KMS-11 (cell line): ENCODE results near the gene NDUFS6.

ENCODE experiments used
- H2AFZ ChIP-seq: fragments of 200-600 bp; sonication (generic); 2 replicates; pipeline ENCODE4 v1.6.1; 2016; ENCODE audit warnings: antibody characterized with exemption, mixed run types, low read depth
- H3K27ac ChIP-seq: fragments of 200-600 bp; sonication (generic); 2 replicates; pipeline ENCODE4 v1.6.1; 2016; ENCODE audit warnings: mild to moderate bottlenecking, mixed run types
- H3K27me3 ChIP-seq: fragments of 200-600 bp; sonication (generic); 2 replicates; pipeline ENCODE4 v1.6.1; 2017; ENCODE audit warnings: mild to moderate bottlenecking, low read depth, mixed run types, moderate library complexity; ENCODE audit not compliant: insufficient read depth
- H3K36me3 ChIP-seq: fragments of 200-600 bp; sonication (generic); 2 replicates; pipeline ENCODE4 v1.6.1; 2017; ENCODE audit warnings: mild to moderate bottlenecking, mixed run types; ENCODE audit not compliant: insufficient read depth
- H3K4me1 ChIP-seq: fragments of 200-600 bp; sonication (generic); 2 replicates; pipeline ENCODE4 v1.6.1; 2016; ENCODE audit warnings: mild to moderate bottlenecking, low read depth, mixed run types; ENCODE audit not compliant: poor library complexity, severe bottlenecking
- H3K4me2 ChIP-seq: fragments of 200-600 bp; sonication (generic); 2 replicates; pipeline ENCODE4 v1.7.0; 2016; ENCODE audit warnings: mild to moderate bottlenecking, mixed run types
- H3K4me3 ChIP-seq: fragments of 200-600 bp; sonication (generic); IDR thresholded peaks from 2 replicates; pipeline ENCODE4 v1.6.1; 2017; ENCODE audit warnings: low read depth, low read length, mixed read lengths; ENCODE audit not compliant: insufficient read depth
- H3K79me2 ChIP-seq: fragments of 200-600 bp; sonication (generic); 2 replicates; pipeline ENCODE4 v1.6.1; 2016; ENCODE audit warnings: low read depth, mixed run types; ENCODE audit not compliant: insufficient read depth
- H3K9ac ChIP-seq: fragments of 200-600 bp; sonication (generic); 2 replicates; pipeline ENCODE4 v1.6.1; 2016; ENCODE audit warnings: mild to moderate bottlenecking, mixed run types
- H4K20me1 ChIP-seq: fragments of 200-600 bp; sonication (generic); 2 replicates; pipeline ENCODE4 v1.6.1; 2016; ENCODE audit warnings: mild to moderate bottlenecking, mixed run types; ENCODE audit not compliant: insufficient read depth
- TF ChIP-seq, protein P1 (sequence below): fragments of 200-600 bp; sonication (generic); conservative IDR thresholded peaks from 2 replicates; pipeline ENCODE4 v1.6.1; 2017; ENCODE audit warnings: low read depth, mild to moderate bottlenecking, antibody characterized with exemption, low read length, moderate library complexity, mixed read lengths

Gene NDUFS6

DNA sequence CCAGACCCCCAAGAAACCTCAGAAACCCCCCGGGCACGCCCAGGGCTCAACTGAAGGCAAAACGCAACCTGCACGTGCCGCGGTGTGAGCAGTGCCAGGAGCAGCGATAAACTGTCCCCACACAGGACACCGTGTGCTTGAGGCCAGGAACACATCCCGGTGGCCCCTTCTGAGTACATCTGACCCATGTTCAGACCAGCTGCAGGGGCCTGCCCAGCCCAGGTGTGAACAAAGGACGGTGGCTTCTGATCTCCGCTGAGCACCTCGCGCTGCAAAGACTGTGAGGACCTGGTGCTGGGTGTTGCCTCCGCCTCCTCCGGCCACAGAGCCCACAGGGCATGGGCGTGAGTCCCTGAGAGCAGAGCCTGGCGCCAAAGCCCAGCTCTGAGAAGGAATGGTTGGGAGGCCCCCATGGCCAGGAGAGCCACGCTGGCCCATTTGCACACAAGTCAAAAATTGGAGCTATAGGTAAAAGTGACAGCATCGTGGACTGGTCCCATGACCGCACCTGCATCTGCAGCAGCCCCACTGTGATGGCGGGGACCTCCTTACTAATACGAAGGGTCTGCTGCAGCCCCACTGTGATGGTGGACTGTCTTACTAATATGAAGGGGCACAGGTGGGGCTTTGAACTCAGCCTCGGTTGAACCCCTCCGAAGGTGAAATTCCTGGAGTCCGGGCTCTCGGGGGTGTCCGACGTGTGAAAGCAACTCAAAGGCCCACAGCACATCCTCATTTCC is 31.5 kb downstream of the NDUFS6 start:
- TF ChIP-seq, protein P1, sequence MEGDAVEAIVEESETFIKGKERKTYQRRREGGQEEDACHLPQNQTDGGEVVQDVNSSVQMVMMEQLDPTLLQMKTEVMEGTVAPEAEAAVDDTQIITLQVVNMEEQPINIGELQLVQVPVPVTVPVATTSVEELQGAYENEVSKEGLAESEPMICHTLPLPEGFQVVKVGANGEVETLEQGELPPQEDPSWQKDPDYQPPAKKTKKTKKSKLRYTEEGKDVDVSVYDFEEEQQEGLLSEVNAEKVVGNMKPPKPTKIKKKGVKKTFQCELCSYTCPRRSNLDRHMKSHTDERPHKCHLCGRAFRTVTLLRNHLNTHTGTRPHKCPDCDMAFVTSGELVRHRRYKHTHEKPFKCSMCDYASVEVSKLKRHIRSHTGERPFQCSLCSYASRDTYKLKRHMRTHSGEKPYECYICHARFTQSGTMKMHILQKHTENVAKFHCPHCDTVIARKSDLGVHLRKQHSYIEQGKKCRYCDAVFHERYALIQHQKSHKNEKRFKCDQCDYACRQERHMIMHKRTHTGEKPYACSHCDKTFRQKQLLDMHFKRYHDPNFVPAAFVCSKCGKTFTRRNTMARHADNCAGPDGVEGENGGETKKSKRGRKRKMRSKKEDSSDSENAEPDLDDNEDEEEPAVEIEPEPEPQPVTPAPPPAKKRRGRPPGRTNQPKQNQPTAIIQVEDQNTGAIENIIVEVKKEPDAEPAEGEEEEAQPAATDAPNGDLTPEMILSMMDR, result no peak
- H3K9ac ChIP-seq, result no peak overlapping the region
- H3K27me3 ChIP-seq, result no peaks in the 10 kb centered on the region; the same call in 1 of the 2 replicates
- no peak overlapping the region for H3K4me3 ChIP-seq
- H2AFZ ChIP-seq, result no peak overlapping the region
- H3K79me2 ChIP-seq, result no peaks in the 10 kb centered on the region
- H3K36me3 ChIP-seq, result no peaks in the 10 kb centered on the region
- H4K20me1 ChIP-seq, result no peaks in the 10 kb centered on the region
- H3K4me2 ChIP-seq, result no peak overlapping the region
- H3K27ac ChIP-seq, result no peak overlapping the region
- no peaks in the 10 kb centered on the region for H3K4me1 ChIP-seq

DNA sequence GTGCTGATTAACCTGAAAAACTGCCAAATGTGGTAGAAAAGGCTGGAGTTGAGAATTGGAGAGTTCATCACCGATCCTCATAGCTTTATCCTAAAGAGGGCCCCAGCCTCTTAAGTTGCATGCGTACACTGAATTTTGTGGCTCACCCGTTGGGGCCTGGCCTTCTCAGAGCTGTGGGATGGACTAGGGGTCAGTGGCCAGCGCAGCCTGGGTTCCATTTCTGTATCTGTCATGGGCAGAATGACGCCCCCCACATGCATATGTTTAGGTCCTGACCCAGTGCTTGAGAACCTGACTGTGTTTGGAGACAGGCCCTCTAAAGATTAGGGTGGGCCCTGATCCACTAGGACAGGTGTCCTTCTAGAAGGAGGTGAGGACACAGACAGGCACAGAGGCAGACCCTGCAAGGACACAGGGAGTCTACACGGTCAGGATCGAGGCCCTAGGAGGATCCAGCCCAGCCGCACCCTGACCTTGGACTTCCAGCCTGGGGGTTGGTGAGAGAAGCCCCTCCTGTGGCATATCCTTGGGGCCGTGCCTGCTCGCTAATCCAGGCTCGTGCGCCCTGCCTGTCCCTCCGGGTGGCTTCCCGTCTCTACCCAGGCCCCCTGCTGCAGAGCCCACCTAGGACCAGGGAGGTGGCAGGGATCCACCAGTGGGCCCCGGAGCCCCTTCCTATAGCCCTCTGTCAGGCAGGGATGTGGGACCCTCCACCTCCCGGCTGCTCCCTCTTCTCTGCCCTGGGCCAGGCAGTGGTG is 32.2 kb downstream of the NDUFS6 start:
- Histone ChIP-seq H3K79me2 (no peaks in the 10 kb centered on the region), H3K27ac (no peak overlapping the region), H3K4me2 (no peak overlapping the region), H2AFZ (no peak overlapping the region), H4K20me1 (no peaks in the 10 kb centered on the region), H3K4me3 (no peak overlapping the region), H3K9ac (no peak overlapping the region), H3K27me3 (no peaks in the 10 kb centered on the region; the same call in 1 of the 2 replicates), H3K4me1 (no peaks in the 10 kb centered on the region), H3K36me3 (no peaks in the 10 kb centered on the region)
- TF ChIP-seq, protein P1, result no peak

DNA sequence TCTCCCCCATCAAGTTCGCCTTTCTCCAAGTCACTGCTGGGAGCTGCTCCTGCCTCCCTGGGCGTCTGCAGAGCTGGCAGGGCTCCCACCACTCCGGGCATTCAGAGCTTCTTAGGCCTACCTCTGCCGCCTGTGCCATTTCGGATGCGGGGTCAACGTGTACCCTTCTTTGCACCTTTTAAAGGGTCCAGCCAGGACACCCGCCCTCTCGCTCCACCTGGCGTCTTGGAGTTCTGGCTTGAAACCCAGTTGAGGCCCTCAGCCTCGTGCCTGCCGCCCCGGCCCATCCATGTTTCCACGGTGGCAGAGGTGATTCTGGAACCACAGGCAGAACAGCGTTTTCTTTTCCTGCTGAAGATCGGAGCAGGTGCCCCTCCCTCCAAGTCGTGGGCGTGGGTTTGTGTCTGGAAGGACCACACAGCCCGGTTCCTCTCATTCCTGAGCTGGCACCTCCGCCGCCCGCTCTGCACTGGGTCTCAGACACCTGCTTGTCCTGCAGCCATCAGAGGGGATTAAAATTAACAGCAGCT is 32.9 kb downstream of the NDUFS6 start:
- H3K27me3 ChIP-seq, result no peaks in the 10 kb centered on the region; the same call in 1 of the 2 replicates
- no peak overlapping the region for H2AFZ ChIP-seq
- no peak overlapping the region for H3K9ac ChIP-seq
- no peak overlapping the region for H3K27ac ChIP-seq
- H3K36me3 ChIP-seq, result no peaks in the 10 kb centered on the region
- no peaks in the 10 kb centered on the region for H3K79me2 ChIP-seq
- H3K4me2 ChIP-seq, result no peak overlapping the region
- TF ChIP-seq, protein P1, result no peak
- no peak overlapping the region for H3K4me3 ChIP-seq
- no peaks in the 10 kb centered on the region for H3K4me1 ChIP-seq
- no peaks in the 10 kb centered on the region for H4K20me1 ChIP-seq

DNA sequence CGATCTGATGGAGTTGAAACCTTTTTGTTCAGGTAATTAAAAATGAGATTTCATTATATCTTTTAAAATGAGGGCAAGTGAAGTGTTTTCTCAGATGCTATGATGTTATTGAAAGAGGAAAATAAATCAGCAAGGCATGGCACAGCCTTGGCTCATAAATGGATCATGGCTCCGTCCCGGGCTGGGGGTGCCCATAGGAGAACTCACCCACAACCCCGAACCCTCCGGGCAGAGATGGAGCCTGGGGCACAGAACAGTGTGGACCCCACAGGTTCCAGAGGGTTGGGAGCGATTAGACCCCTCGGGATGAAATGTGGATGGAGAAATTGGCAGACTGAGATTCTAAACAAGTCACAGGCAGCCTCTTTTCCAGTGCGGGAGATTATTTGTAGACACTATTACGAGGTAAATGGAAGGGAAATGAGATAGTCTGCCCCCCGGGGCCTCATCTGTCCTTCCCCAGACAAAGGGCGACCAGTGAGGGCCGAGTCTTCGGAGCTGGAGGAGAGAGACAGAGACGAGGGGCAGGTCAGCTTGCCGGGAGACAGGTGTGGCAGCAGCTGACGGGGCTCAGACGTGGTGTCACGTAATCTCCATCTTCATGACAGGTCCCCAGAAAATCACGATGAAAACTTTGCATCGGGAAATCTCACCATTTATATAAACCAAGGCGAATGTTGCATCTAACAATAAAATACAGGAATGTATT is 33.7 kb downstream of the NDUFS6 start:
- H3K4me2 ChIP-seq, result no peak overlapping the region
- H3K27me3 ChIP-seq, result no peaks in the 10 kb centered on the region; the same call in 1 of the 2 replicates
- no peaks in the 10 kb centered on the region for H4K20me1 ChIP-seq

More for the DNA sequence above, 33.7 kb downstream of the NDUFS6 start:
- Histone ChIP-seq H2AFZ (no peak overlapping the region), H3K4me1 (no peaks in the 10 kb centered on the region), H3K79me2 (no peaks in the 10 kb centered on the region), H3K36me3 (no peaks in the 10 kb centered on the region), H3K4me3 (no peak overlapping the region), H3K27ac (no peak overlapping the region), H3K9ac (no peak overlapping the region)
- TF ChIP-seq, protein P1, result no peak
